ENCODE results near the gene BRF1. TPM values are rescaled to one million over a fixed set of nuclear protein-coding genes. Genes with fewer than 3 reads are reported as not detected.
A peak's percentile ranks its signal among the peaks of the same experiment; 100 is the strongest.
"Not testable (repeated sequence)": the region's sequence is repeated elsewhere in the genome, so short reads cannot be mapped to it uniquely, and the experiment has no call there.

The BRF1 gene
- total RNA-seq, 1 experiment from 2014 or later: 13.0 TPM

GRCh38 chr14:105332350-105332874 is 31.6 kb upstream of the BRF1 start:
- no peak for DNase-seq (ENCODE audit: low read depth)

- DNase-seq (ENCODE audit: low read depth): no peak
Measured at GRCh38 chr14:105331575-105332349, 31.0 kb upstream of the BRF1 start.

- peak; percentile 51 for DNase-seq (ENCODE audit: low read depth)
Measured at GRCh38 chr14:105330491-105330895, 29.7 kb upstream of the BRF1 start.

- DNase-seq (ENCODE audit: low read depth): no peak
Measured at GRCh38 chr14:105329411-105330150, 28.8 kb upstream of the BRF1 start.

- DNase-seq (ENCODE audit: low read depth): no peak
Measured at GRCh38 chr14:105328678-105329390, 28.0 kb upstream of the BRF1 start.

- DNase-seq (ENCODE audit: low read depth): no peak
Measured at GRCh38 chr14:105328070-105328677, 27.4 kb upstream of the BRF1 start.

- DNase-seq (ENCODE audit: low read depth): not testable (repeated sequence)
Measured at GRCh38 chr14:105327695-105328045, 26.9 kb upstream of the BRF1 start.

GRCh38 chr14:105326891-105327694 is 26.3 kb upstream of the BRF1 start:
- DNase-seq (ENCODE audit: low read depth): no peak

GRCh38 chr14:105326568-105326867 is 25.7 kb upstream of the BRF1 start:
- no peak for DNase-seq (ENCODE audit: low read depth)

- DNase-seq (ENCODE audit: low read depth): no peak
Measured at GRCh38 chr14:105325716-105326567, 25.1 kb upstream of the BRF1 start.

GRCh38 chr14:105325303-105325702 is 24.5 kb upstream of the BRF1 start:
- DNase-seq (ENCODE audit: low read depth): no peak

- no peak for DNase-seq (ENCODE audit: low read depth)
Measured at GRCh38 chr14:105324871-105325270, 24.1 kb upstream of the BRF1 start.

- DNase-seq (ENCODE audit: low read depth): no peak
Measured at GRCh38 chr14:105324080-105324778, 23.4 kb upstream of the BRF1 start.

- no peak for DNase-seq (ENCODE audit: low read depth)
Measured at GRCh38 chr14:105323663-105324062, 22.9 kb upstream of the BRF1 start.

GRCh38 chr14:105322791-105323556 is 22.2 kb upstream of the BRF1 start:
- no peak for DNase-seq (ENCODE audit: low read depth)

- no peak for DNase-seq (ENCODE audit: low read depth)
Measured at GRCh38 chr14:105317546-105317945, 16.7 kb upstream of the BRF1 start.

GRCh38 chr14:105316968-105317510 is 16.2 kb upstream of the BRF1 start:
- no peak for DNase-seq (ENCODE audit: low read depth)

GRCh38 chr14:105316577-105316941 is 15.8 kb upstream of the BRF1 start:
- no peak for DNase-seq (ENCODE audit: low read depth)
